Neural progenitor cell (in vitro differentiated cells): ENCODE data around the gene ERICH6.

Experiments
- EZH2 ChIP-seq: fragments of 200-600 bp; sonication (generic); IDR thresholded peaks from 2 replicates; pipeline ENCODE4 v1.6.1; 2017; ENCODE audit warnings: antibody characterized with exemption, mild to moderate bottlenecking, moderate library complexity
- EZH2phosphoT487 ChIP-seq: fragments of 200-600 bp; sonication (generic); IDR thresholded peaks from 2 replicates; pipeline ENCODE4 v1.6.1; 2017; ENCODE audit warnings: antibody characterized with exemption
- TF ChIP-seq, protein P1 (sequence below): fragments of 200-600 bp; sonication (generic); IDR thresholded peaks from 2 replicates; pipeline ENCODE4 v1.5.1; 2017; ENCODE audit warnings: antibody characterized with exemption, mild to moderate bottlenecking

DNA sequence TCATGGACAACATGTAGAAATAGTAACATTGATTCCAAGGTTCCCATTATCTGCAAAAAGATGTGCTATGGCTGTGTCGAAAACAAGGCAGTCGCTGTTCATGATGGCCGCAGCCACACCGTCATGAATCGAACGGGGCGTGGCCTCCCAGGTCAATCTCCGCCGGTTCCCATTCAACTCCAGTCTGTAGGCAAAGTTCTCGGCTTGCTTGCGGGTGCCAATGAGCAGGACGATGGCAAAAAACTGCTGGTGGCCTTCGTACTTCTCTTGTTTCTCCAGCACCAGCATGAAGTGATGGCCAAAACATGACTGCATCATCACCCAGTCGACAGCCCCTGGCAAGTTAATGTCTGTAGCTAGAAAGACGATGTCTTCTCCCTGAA is 38.4 kb upstream of the ERICH6 start:
- TF ChIP-seq EZH2 (no peak), EZH2phosphoT487 (no peak)
- TF ChIP-seq, protein P1, sequence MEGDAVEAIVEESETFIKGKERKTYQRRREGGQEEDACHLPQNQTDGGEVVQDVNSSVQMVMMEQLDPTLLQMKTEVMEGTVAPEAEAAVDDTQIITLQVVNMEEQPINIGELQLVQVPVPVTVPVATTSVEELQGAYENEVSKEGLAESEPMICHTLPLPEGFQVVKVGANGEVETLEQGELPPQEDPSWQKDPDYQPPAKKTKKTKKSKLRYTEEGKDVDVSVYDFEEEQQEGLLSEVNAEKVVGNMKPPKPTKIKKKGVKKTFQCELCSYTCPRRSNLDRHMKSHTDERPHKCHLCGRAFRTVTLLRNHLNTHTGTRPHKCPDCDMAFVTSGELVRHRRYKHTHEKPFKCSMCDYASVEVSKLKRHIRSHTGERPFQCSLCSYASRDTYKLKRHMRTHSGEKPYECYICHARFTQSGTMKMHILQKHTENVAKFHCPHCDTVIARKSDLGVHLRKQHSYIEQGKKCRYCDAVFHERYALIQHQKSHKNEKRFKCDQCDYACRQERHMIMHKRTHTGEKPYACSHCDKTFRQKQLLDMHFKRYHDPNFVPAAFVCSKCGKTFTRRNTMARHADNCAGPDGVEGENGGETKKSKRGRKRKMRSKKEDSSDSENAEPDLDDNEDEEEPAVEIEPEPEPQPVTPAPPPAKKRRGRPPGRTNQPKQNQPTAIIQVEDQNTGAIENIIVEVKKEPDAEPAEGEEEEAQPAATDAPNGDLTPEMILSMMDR = no peak
